SIG-M5 treated with dmso at 0.1 percent for 504 hours (cell line): ENCODE measurements around the gene LEKR1.

Experiments
- DNase-seq: peaks from one replicate; lab custom pipeline; 2025; ENCODE audit not compliant: unreplicated experiment; lab: John Stamatoyannopoulos, UW

The LEKR1 gene

DNA sequence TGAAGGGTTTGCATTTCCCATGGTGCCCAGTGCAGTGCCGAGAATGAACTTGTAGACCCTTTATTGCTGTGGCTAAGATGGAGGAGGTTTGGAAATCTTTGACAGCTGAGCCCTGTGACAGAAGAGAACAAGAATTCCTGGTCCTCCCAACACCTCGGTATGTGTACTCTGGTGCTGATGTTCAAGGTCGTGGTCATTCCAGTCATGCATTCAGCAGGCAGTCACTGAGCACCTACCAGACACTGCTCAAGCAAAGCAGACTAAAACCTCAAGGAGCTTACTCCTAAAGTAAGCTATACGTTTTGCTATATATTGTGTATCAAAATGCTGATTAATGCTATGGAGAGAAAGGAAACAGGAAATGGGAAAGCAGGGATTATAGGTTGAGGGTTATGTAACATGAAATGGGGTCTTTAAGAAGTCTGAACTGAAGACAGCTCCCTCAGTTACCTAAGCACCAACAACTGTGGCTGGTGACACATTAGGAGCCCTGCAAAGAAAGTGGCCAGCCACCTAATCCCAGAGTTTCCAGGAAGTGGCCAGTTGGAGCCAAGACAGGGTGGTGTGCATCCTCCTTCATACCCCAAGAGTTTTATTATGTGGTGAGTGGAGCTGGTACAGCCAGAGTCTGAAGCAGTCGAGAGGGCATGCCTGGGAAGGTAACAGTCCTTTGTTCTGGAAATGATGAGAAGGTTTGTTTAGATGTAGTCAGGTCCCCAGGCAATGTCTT, 268.8 kb downstream of the LEKR1 start:
- DNase-seq: no peak
